Psoas muscle (tissue), 8 donors: ENCODE measurements around the gene POLR2B. TPM values are rescaled to one million over a fixed set of nuclear protein-coding genes. Genes with fewer than 3 reads are reported as not detected.

Experiments
- ATAC-seq, 4 donors: fragments of 200-7000 bp; cut with Tn5 transposase; one replicate each; pipeline ENCODE4 v1.9.1; 2020; ENCODE audit warnings: moderate library complexity in 3 of 4, mild to moderate bottlenecking in 2 of 4
- DNase-seq, 2 donors: peaks; one replicate each; pipeline ENCODE4 v3.0.0-alpha.2; 2020
- H3K27ac ChIP-seq: fragments of 200-600 bp; one replicate; pipeline ENCODE4 v1.8.0; 2022
- H3K27me3 ChIP-seq, 3 donors: fragments of 200-600 bp in 1 of 3; one replicate each; pipeline versions ENCODE4 v1.6.1 to v1.8.0; 2013 to 2022; ENCODE audit warnings: low read length in 2 of 3, mild to moderate bottlenecking in 2 of 3, moderate library complexity in 1 of 3; ENCODE audit not compliant: insufficient read depth in 3 of 3
- H3K36me3 ChIP-seq, 2 donors: fragments of 200-600 bp in 1 of 2; one replicate each; pipeline versions ENCODE4 v1.6.1 to v1.8.0; 2013 to 2022; ENCODE audit warnings: low read depth in 1 of 2, mild to moderate bottlenecking in 1 of 2, moderate library complexity in 1 of 2; ENCODE audit not compliant: insufficient read depth in 1 of 2
- H3K4me1 ChIP-seq: fragments of 200-600 bp; one replicate; pipeline ENCODE4 v1.8.0; 2022
- H3K4me3 ChIP-seq: fragments of 200-600 bp; one replicate; pipeline ENCODE4 v1.8.0; 2022; ENCODE audit warnings: mild to moderate bottlenecking
- H3K9me3 ChIP-seq: fragments of 200-600 bp; one replicate; pipeline ENCODE4 v1.8.0; 2022
- CTCF ChIP-seq: fragments of 200-600 bp; IDR thresholded peaks from one replicate; pipeline ENCODE4 v1.8.0; 2022; ENCODE audit warnings: antibody characterized with exemption
- WGBS, 3 donors: extraction: QIAGEN DNeasy Blood & Tissue Kit; methylation state at CpG; one replicate each; pipeline versions ENCODE4 v1.1.6 to v1.1.7; 2013; 5-methylcytosine and 5-hydroxymethylcytosine counted together
- intact Hi-C, 2 donors: fragments of 100-400 bp; cut with DNase I; formaldehyde crosslinking; loops; one replicate each; pipeline versions ENCODE4 v1.11.0 to v1.14.2; 2022
- polyA plus RNA-seq, 3 donors: library from polyadenylated mRNA; stranded (reverse); fragments of 200-250 nt; gene quantifications; one replicate each; pipeline ENCODE4 v1.2.3, GENCODE V29; 2013
- total RNA-seq, 4 donors: library from RNA; stranded (reverse); fragmentation: NEBNext Ultra II Directional in 2 of 4; extraction: Animal tissue kit (Norgen Biotek cat#: 25700) in 2 of 4; gene quantifications; one replicate each; pipeline versions ENCODE4 v1.2.1 to v1.2.4, GENCODE V29; 2021 to 2023
- donor health status: healthy with polysubstance abuse.
- donor health status: DM: no; HTN: no; CAD: no; lungs with moderate emphysema.
- donor health status: Bipolar disorder and iron deficiency.
- donor health status: healthy.
- donor health status: DM: yes; HTN: yes; CAD: no.
- donor health status: DM: no; HTN: no; CAD: no.
- donor health status: DM: no; HTN: no; CAD: no.
- donor health status: DM: yes; HTN: yes; CAD: no.

POLR2B gene
- total and polyA plus RNA-seq, 7 donors, result 37.1 to 111 (median 73.6) TPM

- no peak for ATAC-seq
- DNase-seq, result no peak
- Histone ChIP-seq H3K36me3 (peaks cover 14 to 63% of the 10 kb centered on the region in 2 donors), H3K27ac (no peak overlapping the region), H3K4me1 (peaks cover 13% of the 10 kb centered on the region), H3K9me3 (peaks cover 3% of the 10 kb centered on the region), H3K4me3 (no peak overlapping the region), H3K27me3 (no peaks in the 10 kb centered on the region)
- no peak for TF ChIP-seq CTCF
- intact Hi-C loops, result loop anchor here in 1 of 2 donors (10.0 kb wide), 1 partner anchor 58 kb away; no protein-coding TSS in a partner anchor
Measured at GRCh38 chr4:56972809-56973208, 5.9 kb upstream of the POLR2B start.

- Histone ChIP-seq H3K4me3 (no peak overlapping the region), H3K27me3 (no peaks in the 10 kb centered on the region), H3K36me3 (peaks cover 14 to 58% of the 10 kb centered on the region in 2 donors), H3K27ac (no peak overlapping the region), H3K9me3 (peaks cover 3% of the 10 kb centered on the region), H3K4me1 (peaks cover 13% of the 10 kb centered on the region)
- intact Hi-C loops, result loop anchor here in 1 of 2 donors (10.0 kb wide), 1 partner anchor 59 kb away; no protein-coding TSS in a partner anchor
- DNase-seq (no peak), ATAC-seq (no peak)
- 95 to 99% (median 97%) methylated on average over 3 of the region's 3 CpGs for WGBS, 3 donors
- no peak for TF ChIP-seq CTCF
Measured at GRCh38 chr4:56973336-56973735, 5.4 kb upstream of the POLR2B start.

GRCh38 chr4:56976283-56976836 lies 2.3 kb upstream of the POLR2B start:
- Histone ChIP-seq H3K9me3 (peaks cover 3% of the 10 kb centered on the region), H3K4me3 (peak overlapping the region; percentile 86), H3K36me3 (peaks cover 13 to 30% of the 10 kb centered on the region in 2 donors), H3K27ac (peak overlapping the region; percentile 88), H3K27me3 (no peaks in the 10 kb centered on the region), H3K4me1 (peaks cover 24% of the 10 kb centered on the region)
- intact Hi-C loops, result loop anchor here (5.0 to 10.0 kb wide), 2 partner anchors 62 to 69 kb away; partner anchors contain the start of gene REST (in 1 of the 2)
- WGBS, 3 donors, result 2 to 3% (median 2%) methylated on average over 34 to 35 of the region's 35 CpGs
- no peak for TF ChIP-seq CTCF
- DNase-seq, result peak in 1 of 2 donors; percentile 53
- no peak for ATAC-seq

- no peak for DNase-seq
- ATAC-seq, result peak; percentile 31 to 48 (median 40)
- intact Hi-C loops, result loop anchor here (5.0 to 10.0 kb wide), 2 partner anchors 62 to 70 kb away; partner anchors contain the start of gene REST (in 1 of the 2)
- Histone ChIP-seq H3K36me3 (peaks cover 12 to 24% of the 10 kb centered on the region in 2 donors), H3K4me1 (peaks cover 29% of the 10 kb centered on the region), H3K9me3 (peaks cover 3% of the 10 kb centered on the region), H3K27ac (peak overlapping the region; percentile 88), H3K4me3 (peak overlapping the region; percentile 86), H3K27me3 (no peaks in the 10 kb centered on the region)
- 0% methylated on average over 32 to 46 of the region's 46 CpGs for WGBS, 3 donors
- TF ChIP-seq CTCF, result peak; percentile 9
Measured at GRCh38 chr4:56976837-56977320, 1.8 kb upstream of the POLR2B start.
